Nephron (organoid): ENCODE measurements around the gene DSC2.

Experiments used
- H3K27ac Mint-ChIP-seq, 3 experiments: 2 replicates each; pipeline ENCODE4 v1.8.0; 2020; ENCODE audit warnings: mixed read lengths in 3 of 3, mild to moderate bottlenecking in 2 of 3, moderate library complexity in 1 of 3
- H3K27me3 Mint-ChIP-seq: 2 replicates; pipeline ENCODE4 v1.8.0; 2021; ENCODE audit warnings: low read depth, mild to moderate bottlenecking, moderate library complexity, mixed read lengths
- H3K36me3 Mint-ChIP-seq: 2 replicates; pipeline ENCODE4 v1.8.0; 2020; ENCODE audit warnings: low read depth, mixed read lengths
- H3K4me1 Mint-ChIP-seq: 2 replicates; pipeline ENCODE4 v1.8.0; 2020; ENCODE audit warnings: mixed read lengths
- H3K4me3 Mint-ChIP-seq, 3 experiments: 2 replicates each; pipeline ENCODE4 v1.8.0; 2020; ENCODE audit warnings: mild to moderate bottlenecking in 3 of 3, mixed read lengths in 3 of 3, moderate library complexity in 2 of 3
- H3K9me3 Mint-ChIP-seq: 2 replicates; pipeline ENCODE4 v1.8.0; 2020; ENCODE audit warnings: mixed read lengths
- CTCF ChIP-seq, 3 experiments: fragments of 200-600 bp; sonication (generic); IDR thresholded peaks; one replicate each; pipeline ENCODE4 v1.5.0; 2021; ENCODE audit warnings: antibody characterized with exemption in 3 of 3; ENCODE audit not compliant: unreplicated experiment in 3 of 3

DSC2 gene

GRCh38 chr18:31102025-31102684 is at the start of gene DSC2:
TSS of gene DSC2 (minus strand) at chr18:31102421. CDS start at chr18:31101971, 450 bp downstream.
- Mint-ChIP-seq H3K9me3 (no peaks in the 10 kb centered on the region), H3K36me3 (no peaks in the 10 kb centered on the region), H3K27me3 (peaks cover 45% of the 10 kb centered on the region), H3K4me3 (peak within 1 kb of the TSS; percentile 82 to 92 (median 87)), H3K4me1 (peaks cover 13% of the 10 kb centered on the region), H3K27ac (peak within 1 kb of the TSS; percentile 75 to 94 (median 85))
- TF ChIP-seq CTCF (IDR thresholded peaks at IDR 0.05; ENCODE audit: unreplicated experiment in 3 of 3) = no peak

- Mint-ChIP-seq H3K27me3 (no peaks in the 10 kb centered on the region), H3K9me3 (no peaks in the 10 kb centered on the region), H3K4me1 (no peaks in the 10 kb centered on the region), H3K27ac (no peak overlapping the region), H3K36me3 (no peaks in the 10 kb centered on the region), H3K4me3 (no peak overlapping the region)
- TF ChIP-seq CTCF (IDR thresholded peaks at IDR 0.05; ENCODE audit: unreplicated experiment in 3 of 3) = no peak
These were observed 47.1 kb upstream of the DSC2 start for GRCh38 chr18:31149351-31149750.

GRCh38 chr18:31148600-31148999 is 46.4 kb upstream of the DSC2 start:
- Mint-ChIP-seq H3K9me3 (no peaks in the 10 kb centered on the region), H3K27me3 (no peaks in the 10 kb centered on the region), H3K4me3 (no peak overlapping the region), H3K4me1 (no peaks in the 10 kb centered on the region), H3K27ac (no peak overlapping the region), H3K36me3 (no peaks in the 10 kb centered on the region)
- no peak for TF ChIP-seq CTCF (IDR thresholded peaks at IDR 0.05; ENCODE audit: unreplicated experiment in 3 of 3)

- no peak overlapping the region for H3K4me3 Mint-ChIP-seq
- H3K9me3 Mint-ChIP-seq = no peaks in the 10 kb centered on the region
- no peak for TF ChIP-seq CTCF (IDR thresholded peaks at IDR 0.05; ENCODE audit: unreplicated experiment in 3 of 3)
- H3K27me3 Mint-ChIP-seq = no peaks in the 10 kb centered on the region
- H3K4me1 Mint-ChIP-seq = no peaks in the 10 kb centered on the region
- no peaks in the 10 kb centered on the region for H3K36me3 Mint-ChIP-seq
- no peak overlapping the region for H3K27ac Mint-ChIP-seq
These were observed 44.6 kb upstream of the DSC2 start for GRCh38 chr18:31146809-31147208.

GRCh38 chr18:31143025-31143424 is 40.8 kb upstream of the DSC2 start:
- Mint-ChIP-seq H3K4me1 (no peaks in the 10 kb centered on the region), H3K9me3 (no peaks in the 10 kb centered on the region), H3K4me3 (no peak overlapping the region), H3K27ac (no peak overlapping the region), H3K36me3 (no peaks in the 10 kb centered on the region), H3K27me3 (no peaks in the 10 kb centered on the region)
- no peak for TF ChIP-seq CTCF (IDR thresholded peaks at IDR 0.05; ENCODE audit: unreplicated experiment in 3 of 3)

GRCh38 chr18:31138709-31139108 is 36.5 kb upstream of the DSC2 start:
- Mint-ChIP-seq H3K4me1 (no peaks in the 10 kb centered on the region), H3K4me3 (no peak overlapping the region), H3K27me3 (no peaks in the 10 kb centered on the region), H3K9me3 (no peaks in the 10 kb centered on the region), H3K36me3 (no peaks in the 10 kb centered on the region), H3K27ac (no peak overlapping the region)
- TF ChIP-seq CTCF (IDR thresholded peaks at IDR 0.05; ENCODE audit: unreplicated experiment in 3 of 3) = no peak
